SU-DHL-6 (cell line): ENCODE measurements around the gene SKI.

Experiments
- CTCF ChIP-seq: fragments of 200-600 bp; sonication (generic); IDR thresholded peaks from one replicate; pipeline ENCODE4 v1.5.1; 2017; ENCODE audit warnings: antibody characterized with exemption, mild to moderate bottlenecking, low read length, moderate library complexity; ENCODE audit not compliant: insufficient read depth, poor library complexity, severe bottlenecking
- EZH2phosphoT487 ChIP-seq: fragments of 200-600 bp; sonication (generic), shearing (Covaris generic); conservative IDR thresholded peaks from 2 replicates; pipeline ENCODE4 v1.6.1; 2018; ENCODE audit warnings: mild to moderate bottlenecking, antibody characterized with exemption, low read length, moderate library complexity, mixed read lengths

GRCh38 chr1:2233997-2234761, 6.1 kb downstream of the SKI start:
- TF ChIP-seq CTCF (no peak), EZH2phosphoT487 (no peak)
